K562 (cell line): ENCODE results near the gene HDAC10. TPM values are rescaled to one million over a fixed set of nuclear protein-coding genes. Genes with fewer than 3 reads are reported as not detected.

ENCODE experiments used
- ATAC-seq: fragments of 200-7000 bp; cut with Tn5 transposase; 3 replicates; pipeline ENCODE4 v1.9.1; 2020; ENCODE audit warnings: moderate library complexity
- BruUV-seq: library from RNA; stranded (reverse); fragments of 400-500 nt; replicated peaks from 2 replicates; lab custom pipeline; 2021; lab: Mats Ljungman, UMichigan
- CTCF ChIA-PET: fragments of 300-600 bp; formaldehyde crosslinking; extraction: SDS; loops from one replicate; lab custom pipeline; 2021; ENCODE audit warnings: low intra/inter-chr PET ratio; lab: Yijun Ruan, JAX
- POLR2A ChIA-PET: fragments of 300-600, 350-650 bp; sonication (Branson Sonifier 250); formaldehyde crosslinking; extraction: SDS; loops from one replicate; lab custom pipeline; 2021; ENCODE audit warnings: antibody characterized with exemption, inconsistent platforms; lab: Yijun Ruan, JAX
- DNase-seq, 4 experiments: peaks; one replicate each; pipeline versions ENCODE4 v3.0.0 to v3.0.0-alpha.2; 2011 to 2018; ENCODE audit warnings: low spot score in 3 of 4, mixed read lengths in 3 of 4; ENCODE audit errors: extremely low read depth in 1 of 4
- FAIRE-seq: peaks from 2 replicates; lab custom pipeline; 2011; peaks lifted over from hg19 to GRCh38; lab: Jason Lieb, UNC
- H2AFZ ChIP-seq: 2 replicates; pipeline ENCODE4 v1.6.0; 2011; ENCODE audit warnings: low read depth, low read length, control low read depth, inconsistent platforms
- H3K27ac ChIP-seq: fragments of 200-600 bp; 3 replicates; pipeline ENCODE4 v1.8.0; 2011; ENCODE audit warnings: low read depth, mild to moderate bottlenecking, control low read depth, inconsistent platforms, low read length, moderate library complexity, mixed read lengths; ENCODE audit errors: extremely low read depth
- H3K27me3 ChIP-seq, 2 experiments: fragments of 300-600 bp in 1 of 2; 2 replicates in 1 of 2; 3 replicates in 1 of 2; pipeline versions ENCODE4 v1.6.0 to v1.8.0; 2011; ENCODE audit warnings: inconsistent platforms in 2 of 2, low read length in 2 of 2, mild to moderate bottlenecking in 1 of 2, mixed read lengths in 1 of 2, moderate library complexity in 1 of 2; ENCODE audit not compliant: control insufficient read depth in 2 of 2, insufficient read depth in 2 of 2
- H3K36me3 ChIP-seq: fragments of 300-600 bp; 3 replicates; pipeline ENCODE4 v1.8.0; 2011; ENCODE audit warnings: mild to moderate bottlenecking, low read length, inconsistent platforms; ENCODE audit not compliant: control insufficient read depth, insufficient read depth
- H3K4me1 ChIP-seq, 2 experiments: fragments of 200-600 bp in 1 of 2; replicated peaks in 1 of 2; 2 replicates in 1 of 2; 3 replicates in 1 of 2; pipeline versions ENCODE4 v1.5.1 to v1.8.0; 2011; ENCODE audit warnings: inconsistent platforms in 2 of 2, low read length in 2 of 2, mild to moderate bottlenecking in 1 of 2, mixed read lengths in 1 of 2, moderate library complexity in 1 of 2; ENCODE audit not compliant: control insufficient read depth in 2 of 2, insufficient read depth in 2 of 2
- H3K4me2 ChIP-seq: 2 replicates; pipeline ENCODE4 v1.6.1; 2011; ENCODE audit warnings: low read length, control low read depth, inconsistent platforms, mixed read lengths; ENCODE audit not compliant: insufficient read depth
- H3K4me3 ChIP-seq: fragments of 200-600 bp; sonication (generic), shearing (Covaris generic); 2 replicates; pipeline ENCODE4 v1.5.1; 2016; ENCODE audit warnings: control low read depth, inconsistent platforms
- H3K79me2 ChIP-seq: fragments of 200-600 bp; 3 replicates; pipeline ENCODE4 v1.8.0; 2011; ENCODE audit warnings: low read length, inconsistent platforms; ENCODE audit not compliant: control insufficient read depth, insufficient read depth
- H3K9ac ChIP-seq, 2 experiments: 2 replicates each; pipeline versions ENCODE4 v1.6.0 to v1.6.1; 2011; ENCODE audit warnings: low read depth in 2 of 2, low read length in 2 of 2, control low read depth in 1 of 2, inconsistent platforms in 1 of 2, mild to moderate bottlenecking in 1 of 2, mixed read lengths in 1 of 2; ENCODE audit not compliant: insufficient read depth in 1 of 2
- H3K9me1 ChIP-seq: one replicate; pipeline ENCODE4 v1.6.0; 2011; ENCODE audit warnings: inconsistent platforms, mild to moderate bottlenecking, low read length, moderate library complexity; ENCODE audit not compliant: control insufficient read depth, insufficient read depth
- H3K9me3 ChIP-seq: replicated peaks from 2 replicates; pipeline ENCODE4 v1.5.1; 2011; ENCODE audit warnings: low read depth, low read length, inconsistent platforms; ENCODE audit not compliant: control insufficient read depth, insufficient read depth
- H4K20me1 ChIP-seq: replicated peaks from 2 replicates; pipeline ENCODE4 v1.6.1; 2011; ENCODE audit warnings: low read length, inconsistent platforms, mixed read lengths; ENCODE audit not compliant: control insufficient read depth, insufficient read depth
- CBX8 ChIP-seq: fragments of 200-600 bp; sonication (generic); IDR thresholded peaks from 2 replicates; pipeline ENCODE4 v1.6.1; 2012; ENCODE audit warnings: borderline replicate concordance, mixed run types, low read depth, mild to moderate bottlenecking, moderate library complexity, mixed read lengths, low read length, control low read depth, inconsistent platforms; ENCODE audit not compliant: poor library complexity, severe bottlenecking; ENCODE audit errors: extremely low read depth
- KAT8 ChIP-seq: fragments of 450-650 bp; IDR thresholded peaks from 2 replicates; pipeline ENCODE4 v1.6.1; 2016; ENCODE audit warnings: low read depth, mild to moderate bottlenecking
- MCM5 ChIP-seq: fragments of 450-650 bp; IDR thresholded peaks from 2 replicates; pipeline ENCODE4 v1.6.1; 2016; ENCODE audit warnings: low read depth
- POLR2G ChIP-seq: fragments of 200-400 bp; formaldehyde crosslinking; IDR thresholded peaks from 2 replicates; pipeline ENCODE4 v1.6.1; 2017; ENCODE audit warnings: low read depth, mild to moderate bottlenecking, antibody characterized with exemption, low read length, moderate library complexity
- RBM22 ChIP-seq: fragments of 200-400 bp; formaldehyde crosslinking; IDR thresholded peaks from 2 replicates; pipeline ENCODE4 v1.6.1; 2018; ENCODE audit warnings: low read length, low read depth; ENCODE audit not compliant: poor library complexity, severe bottlenecking
- SMAD3 ChIP-seq: fragments of 450-650 bp; formaldehyde crosslinking; conservative IDR thresholded peaks from 2 replicates; pipeline ENCODE4 v1.4.0; 2020; ENCODE audit warnings: mild to moderate bottlenecking
- SP2 ChIP-seq: IDR thresholded peaks from 2 replicates; pipeline ENCODE4 v1.6.1; 2011; ENCODE audit warnings: mild to moderate bottlenecking, low read depth, low read length, moderate library complexity; ENCODE audit not compliant: poor library complexity, severe bottlenecking; ENCODE audit errors: extremely low read depth
- ZKSCAN3 ChIP-seq: fragments of 250-450 bp; sonication (Bioruptor Pico); IDR thresholded peaks from 2 replicates; pipeline ENCODE4 v1.4.0; 2020
- WGBS: fragments of 100-300 bp; shearing (Covaris generic); methylation state at CpG from one replicate; pipeline ENCODE4 v1.1.6; 2016; ENCODE audit warnings: low coverage, mixed read lengths; ENCODE audit not compliant: insufficient coverage; ENCODE audit errors: missing lambda C conversion rate; 5-methylcytosine and 5-hydroxymethylcytosine counted together
- in situ Hi-C: fragments of 300-500 bp; cut with MboI; formaldehyde crosslinking; loops from 4 replicates; pipeline ENCODE4 v1.15.0; 2018; ENCODE audit warnings: inconsistent platforms, mixed read lengths
- intact Hi-C: fragments of 100-400 bp; cut with micrococcal nuclease; formaldehyde crosslinking; loops from 2 replicates; pipeline ENCODE4 v1.14.2; 2022
- polyA plus RNA-seq, 8 experiments: library from polyadenylated mRNA; depleted of rRNA in 4 of 8; stranded (reverse) in 5 of 8; unstranded in 3 of 8; fragments of >200 nt; fragmentation: Nextera tagmentation in 2 of 8; fragmentation: Illumina TruSeq in 1 of 8; extraction: Ambion mirVana in 2 of 8; extraction: Trizol in 1 of 8; gene quantifications; 2 replicates each; pipeline versions ENCODE4 v1.2.1 to v1.2.3, GENCODE V29; 2011 to 2014; ENCODE audit warnings: inconsistent platforms in 1 of 8, missing spikeins in 1 of 8
- total RNA-seq, 7 experiments: library from RNA; depleted of rRNA in 6 of 7; stranded (reverse); fragments of >200 nt in 6 of 7; fragmentation: Illumina TruSeq in 2 of 7; extraction: Trizol in 2 of 7; gene quantifications; 2 replicates each; pipeline versions ENCODE4 v1.2.1 to v1.2.3, GENCODE V29; 2011 to 2021; ENCODE audit warnings: low replicate concordance in 1 of 7
- TF ChIP-seq, protein P1 (sequence below): sonication (generic); formaldehyde crosslinking; IDR thresholded peaks from 2 replicates; pipeline ENCODE4 v1.8.1; 2023; ENCODE audit warnings: mild to moderate bottlenecking, missing genetic modification reagents
- TF ChIP-seq, protein P2 (sequence below): sonication (generic); formaldehyde crosslinking; IDR thresholded peaks from 2 replicates; pipeline ENCODE4 v1.9.0; 2022; ENCODE audit warnings: mild to moderate bottlenecking, missing genetic modification reagents

HDAC10 gene
- total and polyA plus RNA-seq, 9 of the 15 experiments (the other 6 are each of a cell fraction or from before 2014, with no cell fraction given): 0.10 to 44.2 (median 6.5) TPM

DNA sequence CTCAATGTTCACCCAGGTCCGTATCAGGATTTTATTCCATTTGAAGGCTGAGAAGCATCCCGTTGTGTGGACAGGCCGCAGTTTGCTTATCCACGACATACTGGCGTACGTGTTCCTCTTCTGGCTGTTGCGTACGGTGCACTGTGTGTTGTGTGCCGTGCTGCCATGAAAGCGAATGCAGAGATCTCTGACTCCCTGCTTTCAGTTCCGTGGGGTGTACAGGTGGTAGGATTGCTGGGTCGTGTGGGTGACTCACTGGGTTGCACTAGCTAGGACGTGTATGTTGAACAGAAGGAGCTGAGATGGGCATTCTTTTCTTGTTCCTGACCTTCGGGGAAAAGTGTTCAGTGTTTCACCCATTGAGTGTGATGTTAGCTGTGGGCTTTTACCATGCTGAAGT lies 39.9 kb downstream of the HDAC10 start (continued):
- TF ChIP-seq, protein P1, sequence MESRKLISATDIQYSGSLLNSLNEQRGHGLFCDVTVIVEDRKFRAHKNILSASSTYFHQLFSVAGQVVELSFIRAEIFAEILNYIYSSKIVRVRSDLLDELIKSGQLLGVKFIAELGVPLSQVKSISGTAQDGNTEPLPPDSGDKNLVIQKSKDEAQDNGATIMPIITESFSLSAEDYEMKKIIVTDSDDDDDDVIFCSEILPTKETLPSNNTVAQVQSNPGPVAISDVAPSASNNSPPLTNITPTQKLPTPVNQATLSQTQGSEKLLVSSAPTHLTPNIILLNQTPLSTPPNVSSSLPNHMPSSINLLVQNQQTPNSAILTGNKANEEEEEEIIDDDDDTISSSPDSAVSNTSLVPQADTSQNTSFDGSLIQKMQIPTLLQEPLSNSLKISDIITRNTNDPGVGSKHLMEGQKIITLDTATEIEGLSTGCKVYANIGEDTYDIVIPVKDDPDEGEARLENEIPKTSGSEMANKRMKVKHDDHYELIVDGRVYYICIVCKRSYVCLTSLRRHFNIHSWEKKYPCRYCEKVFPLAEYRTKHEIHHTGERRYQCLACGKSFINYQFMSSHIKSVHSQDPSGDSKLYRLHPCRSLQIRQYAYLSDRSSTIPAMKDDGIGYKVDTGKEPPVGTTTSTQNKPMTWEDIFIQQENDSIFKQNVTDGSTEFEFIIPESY (CRISPR knock-in tag): no peak
- no peak for TF ChIP-seq MCM5
- no peak for TF ChIP-seq KAT8
- TF ChIP-seq, protein P2, sequence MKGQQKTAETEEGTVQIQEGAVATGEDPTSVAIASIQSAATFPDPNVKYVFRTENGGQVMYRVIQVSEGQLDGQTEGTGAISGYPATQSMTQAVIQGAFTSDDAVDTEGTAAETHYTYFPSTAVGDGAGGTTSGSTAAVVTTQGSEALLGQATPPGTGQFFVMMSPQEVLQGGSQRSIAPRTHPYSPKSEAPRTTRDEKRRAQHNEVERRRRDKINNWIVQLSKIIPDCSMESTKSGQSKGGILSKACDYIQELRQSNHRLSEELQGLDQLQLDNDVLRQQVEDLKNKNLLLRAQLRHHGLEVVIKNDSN (CRISPR knock-in tag): no peak

DNA sequence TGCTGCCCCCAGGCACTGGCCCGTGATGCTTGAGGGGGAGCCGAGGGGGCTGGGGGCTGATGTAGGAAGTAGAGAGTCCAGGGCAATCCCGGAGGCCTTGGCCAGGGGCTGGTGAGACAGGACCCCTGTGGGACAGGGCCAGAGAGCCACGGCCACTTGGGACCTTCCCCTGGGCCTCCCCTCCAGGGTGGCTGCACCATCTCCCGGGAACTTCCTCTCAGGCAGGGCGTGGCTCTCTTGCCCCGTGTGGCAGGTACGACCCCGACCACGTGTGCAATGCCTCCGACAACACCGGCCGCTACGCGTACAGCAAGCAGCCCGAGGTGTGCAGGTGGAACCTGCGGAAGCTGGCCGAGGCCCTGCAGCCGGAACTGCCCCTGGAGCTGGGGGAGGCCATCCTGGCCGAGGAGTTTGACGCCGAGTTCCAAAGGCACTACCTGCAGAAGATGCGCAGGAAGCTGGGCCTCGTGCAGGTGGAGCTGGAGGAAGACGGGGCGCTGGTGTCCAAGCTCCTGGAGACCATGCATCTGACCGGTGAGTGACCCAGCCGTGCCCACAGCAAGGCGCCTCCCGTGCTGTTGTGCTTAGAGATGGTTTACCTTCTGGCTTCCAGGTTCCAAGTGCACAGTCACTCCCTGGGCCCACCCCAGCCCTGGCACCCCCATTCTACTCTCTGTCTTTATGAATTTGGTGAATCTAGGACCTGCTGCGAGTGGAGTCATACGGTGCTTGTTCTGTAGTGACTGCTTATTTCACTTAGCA lies 40.5 kb downstream of the HDAC10 start:
- H4K20me1 ChIP-seq: 0 out of 2 replicates have a peak, but pooled peaks cover 3% of the 10 kb centered on the region
- ATAC-seq (no peak), DNase-seq (no peak), FAIRE-seq (no peak)
- peaks cover 64% of the 10 kb centered on the region for H3K36me3 ChIP-seq
- H3K79me2 ChIP-seq: peaks cover 13% of the 10 kb centered on the region; the same call in 2 of the 3 replicates
- CTCF ChIA-PET: interaction anchor here (0.6 to 2.4 kb wide), 3 partner anchors 40 to 64 kb away, joined by 3 to 12 read pairs (median 10); partner anchors contain the start of gene PANX2
- no peak overlapping the region for H3K4me2 ChIP-seq
- no peak overlapping the region for H3K4me3 ChIP-seq
- H3K27me3 ChIP-seq: no peaks in the 10 kb centered on the region
- no peak overlapping the region for H3K27ac ChIP-seq
- TF ChIP-seq SP2 (no peak), CBX8 (no peak), ZKSCAN3 (CRISPR knock-in tag) (no peak), POLR2G (peak; percentile 69), RBM22 (peak; percentile 63), SMAD3 (CRISPR knock-in tag) (no peak)
- H3K9me3 ChIP-seq: 0 out of 2 replicates have a peak, but pooled peaks cover 2% of the 10 kb centered on the region
- intact Hi-C loops (no loop called here), in situ Hi-C loops (loop anchor here (5.0 kb wide), 1 partner anchor 68 kb away; no protein-coding TSS in a partner anchor)
- POLR2A ChIA-PET: no interaction called here
- H3K4me1 ChIP-seq: peaks cover 0 to 36% of the 10 kb centered on the region in 2 experiments; a peak in 2 of 5 replicates
- H3K9ac ChIP-seq: no peak overlapping the region
- H3K9me1 ChIP-seq: no peaks in the 10 kb centered on the region
- no TSS peak for BruUV-seq
- H2AFZ ChIP-seq: no peak overlapping the region
- 93% methylated on average over 11 of the region's 32 CpGs for WGBS
